ENCODE measurements around the gene FAM83G.

DNA sequence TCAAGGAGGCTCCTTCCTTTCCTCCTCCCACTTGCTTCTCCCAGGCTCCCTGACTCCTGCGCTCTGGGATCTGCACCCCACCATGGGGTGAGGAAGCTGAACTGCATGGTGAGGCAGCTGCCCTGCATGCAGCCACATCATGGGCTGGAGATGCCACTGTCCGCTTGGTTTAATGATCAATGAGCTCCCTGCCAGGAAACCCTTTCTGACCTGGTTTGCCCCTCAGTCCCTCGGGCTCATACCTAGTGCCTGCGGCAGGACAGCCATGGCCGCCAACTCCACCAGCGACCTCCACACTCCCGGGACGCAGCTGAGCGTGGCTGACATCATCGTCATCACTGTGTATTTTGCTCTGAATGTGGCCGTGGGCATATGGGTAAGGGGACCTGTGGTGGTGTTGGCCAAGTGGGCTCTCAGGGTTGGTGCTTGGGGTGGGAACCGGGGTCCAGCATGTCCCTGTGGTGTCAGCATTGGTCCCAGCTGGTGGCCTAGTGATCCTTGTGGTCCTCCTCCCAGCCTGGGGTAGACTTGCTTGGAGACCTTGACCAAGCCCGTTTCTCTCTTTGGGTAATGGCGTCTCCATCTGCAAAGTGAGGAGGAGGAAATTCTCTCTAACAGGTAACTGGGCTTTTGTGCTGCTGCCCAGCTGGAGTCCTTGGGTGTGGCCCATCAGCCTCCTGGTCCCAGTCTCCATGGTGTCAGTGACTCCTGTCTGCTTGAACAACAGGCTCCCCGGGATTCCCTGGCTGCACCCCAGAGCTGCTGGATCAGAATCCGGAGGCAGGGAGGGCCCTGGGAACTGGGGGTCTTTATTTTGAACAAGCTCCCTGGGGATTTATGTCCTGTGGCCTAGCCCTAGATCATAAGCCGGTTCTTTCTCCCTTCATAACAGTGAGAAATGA lies 52.4 kb downstream of the FAM83G start, which contains the start of gene SLC5A10:
- TF ChIP-seq, protein P1, sequence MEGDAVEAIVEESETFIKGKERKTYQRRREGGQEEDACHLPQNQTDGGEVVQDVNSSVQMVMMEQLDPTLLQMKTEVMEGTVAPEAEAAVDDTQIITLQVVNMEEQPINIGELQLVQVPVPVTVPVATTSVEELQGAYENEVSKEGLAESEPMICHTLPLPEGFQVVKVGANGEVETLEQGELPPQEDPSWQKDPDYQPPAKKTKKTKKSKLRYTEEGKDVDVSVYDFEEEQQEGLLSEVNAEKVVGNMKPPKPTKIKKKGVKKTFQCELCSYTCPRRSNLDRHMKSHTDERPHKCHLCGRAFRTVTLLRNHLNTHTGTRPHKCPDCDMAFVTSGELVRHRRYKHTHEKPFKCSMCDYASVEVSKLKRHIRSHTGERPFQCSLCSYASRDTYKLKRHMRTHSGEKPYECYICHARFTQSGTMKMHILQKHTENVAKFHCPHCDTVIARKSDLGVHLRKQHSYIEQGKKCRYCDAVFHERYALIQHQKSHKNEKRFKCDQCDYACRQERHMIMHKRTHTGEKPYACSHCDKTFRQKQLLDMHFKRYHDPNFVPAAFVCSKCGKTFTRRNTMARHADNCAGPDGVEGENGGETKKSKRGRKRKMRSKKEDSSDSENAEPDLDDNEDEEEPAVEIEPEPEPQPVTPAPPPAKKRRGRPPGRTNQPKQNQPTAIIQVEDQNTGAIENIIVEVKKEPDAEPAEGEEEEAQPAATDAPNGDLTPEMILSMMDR (IDR thresholded peaks at IDR 0.05; ENCODE audit: insufficient read depth, low read depth, low read length): peak; percentile 20
- TF ChIP-seq EZH2 (IDR thresholded peaks at IDR 0.05; ENCODE audit: insufficient read depth, low read length): no peak

All from astrocyte (in vitro differentiated cells and primary cell).